K562 (cell line): ENCODE results near the gene IGSF9. TPM values are rescaled to one million over a fixed set of nuclear protein-coding genes. Genes with fewer than 3 reads are reported as not detected.

Experiments
- ATAC-seq: fragments of 200-7000 bp; cut with Tn5 transposase; 3 replicates; pipeline ENCODE4 v1.9.1; 2020; ENCODE audit warnings: moderate library complexity
- BruUV-seq: library from RNA; stranded (reverse); fragments of 400-500 nt; replicated peaks from 2 replicates; lab custom pipeline; 2021; lab: Mats Ljungman, UMichigan
- CTCF ChIA-PET: fragments of 300-600 bp; formaldehyde crosslinking; extraction: SDS; loops from one replicate; lab custom pipeline; 2021; ENCODE audit warnings: low intra/inter-chr PET ratio; lab: Yijun Ruan, JAX
- POLR2A ChIA-PET: fragments of 300-600, 350-650 bp; sonication (Branson Sonifier 250); formaldehyde crosslinking; extraction: SDS; loops from one replicate; lab custom pipeline; 2021; ENCODE audit warnings: antibody characterized with exemption, inconsistent platforms; lab: Yijun Ruan, JAX
- DNase-seq, 4 experiments: peaks; one replicate each; pipeline versions ENCODE4 v3.0.0 to v3.0.0-alpha.2; 2011 to 2018; ENCODE audit warnings: low spot score in 3 of 4, mixed read lengths in 3 of 4; ENCODE audit errors: extremely low read depth in 1 of 4
- FAIRE-seq: peaks from 2 replicates; lab custom pipeline; 2011; peaks lifted over from hg19 to GRCh38; lab: Jason Lieb, UNC
- H2AFZ ChIP-seq: 2 replicates; pipeline ENCODE4 v1.6.0; 2011; ENCODE audit warnings: low read depth, low read length, control low read depth, inconsistent platforms
- H3K27ac ChIP-seq: fragments of 200-600 bp; 3 replicates; pipeline ENCODE4 v1.8.0; 2011; ENCODE audit warnings: low read depth, mild to moderate bottlenecking, control low read depth, inconsistent platforms, low read length, moderate library complexity, mixed read lengths; ENCODE audit errors: extremely low read depth
- H3K27me3 ChIP-seq, 2 experiments: fragments of 300-600 bp in 1 of 2; 2 replicates in 1 of 2; 3 replicates in 1 of 2; pipeline versions ENCODE4 v1.6.0 to v1.8.0; 2011; ENCODE audit warnings: inconsistent platforms in 2 of 2, low read length in 2 of 2, mild to moderate bottlenecking in 1 of 2, mixed read lengths in 1 of 2, moderate library complexity in 1 of 2; ENCODE audit not compliant: control insufficient read depth in 2 of 2, insufficient read depth in 2 of 2
- H3K36me3 ChIP-seq: fragments of 300-600 bp; 3 replicates; pipeline ENCODE4 v1.8.0; 2011; ENCODE audit warnings: mild to moderate bottlenecking, low read length, inconsistent platforms; ENCODE audit not compliant: control insufficient read depth, insufficient read depth
- H3K4me1 ChIP-seq, 2 experiments: fragments of 200-600 bp in 1 of 2; replicated peaks in 1 of 2; 2 replicates in 1 of 2; 3 replicates in 1 of 2; pipeline versions ENCODE4 v1.5.1 to v1.8.0; 2011; ENCODE audit warnings: inconsistent platforms in 2 of 2, low read length in 2 of 2, mild to moderate bottlenecking in 1 of 2, mixed read lengths in 1 of 2, moderate library complexity in 1 of 2; ENCODE audit not compliant: control insufficient read depth in 2 of 2, insufficient read depth in 2 of 2
- H3K4me2 ChIP-seq: 2 replicates; pipeline ENCODE4 v1.6.1; 2011; ENCODE audit warnings: low read length, control low read depth, inconsistent platforms, mixed read lengths; ENCODE audit not compliant: insufficient read depth
- H3K4me3 ChIP-seq: fragments of 200-600 bp; sonication (generic), shearing (Covaris generic); 2 replicates; pipeline ENCODE4 v1.5.1; 2016; ENCODE audit warnings: control low read depth, inconsistent platforms
- H3K79me2 ChIP-seq: fragments of 200-600 bp; 3 replicates; pipeline ENCODE4 v1.8.0; 2011; ENCODE audit warnings: low read length, inconsistent platforms; ENCODE audit not compliant: control insufficient read depth, insufficient read depth
- H3K9ac ChIP-seq, 2 experiments: 2 replicates each; pipeline versions ENCODE4 v1.6.0 to v1.6.1; 2011; ENCODE audit warnings: low read depth in 2 of 2, low read length in 2 of 2, control low read depth in 1 of 2, inconsistent platforms in 1 of 2, mild to moderate bottlenecking in 1 of 2, mixed read lengths in 1 of 2; ENCODE audit not compliant: insufficient read depth in 1 of 2
- H3K9me1 ChIP-seq: one replicate; pipeline ENCODE4 v1.6.0; 2011; ENCODE audit warnings: inconsistent platforms, mild to moderate bottlenecking, low read length, moderate library complexity; ENCODE audit not compliant: control insufficient read depth, insufficient read depth
- H3K9me3 ChIP-seq: replicated peaks from 2 replicates; pipeline ENCODE4 v1.5.1; 2011; ENCODE audit warnings: low read depth, low read length, inconsistent platforms; ENCODE audit not compliant: control insufficient read depth, insufficient read depth
- H4K20me1 ChIP-seq: replicated peaks from 2 replicates; pipeline ENCODE4 v1.6.1; 2011; ENCODE audit warnings: low read length, inconsistent platforms, mixed read lengths; ENCODE audit not compliant: control insufficient read depth, insufficient read depth
- EP400 ChIP-seq: fragments of 450-650 bp; IDR thresholded peaks from 2 replicates; pipeline ENCODE4 v1.6.1; 2017; ENCODE audit warnings: antibody characterized with exemption, mild to moderate bottlenecking, moderate library complexity
- GABPB2 ChIP-seq: fragments of 250-450 bp; sonication (Bioruptor Pico); conservative IDR thresholded peaks from 2 replicates; pipeline ENCODE4 v1.5.1; 2021; ENCODE audit warnings: mild to moderate bottlenecking
- HNRNPH1 ChIP-seq: fragments of 200-400 bp; formaldehyde crosslinking; optimal IDR thresholded peaks from 2 replicates; pipeline ENCODE3; 2017; ENCODE audit warnings: low read depth, mild to moderate bottlenecking, low read length, moderate library complexity
- KLF1 ChIP-seq: fragments of 450-650 bp; IDR thresholded peaks from 2 replicates; pipeline ENCODE4 v1.6.1; 2016; ENCODE audit warnings: missing genetic modification characterization, missing compliant biosample characterization
- MXI1 ChIP-seq: IDR thresholded peaks from 2 replicates; pipeline ENCODE4 v1.6.1; 2011; ENCODE audit warnings: low read depth, mild to moderate bottlenecking, improper control_type of control experiment, low read length
- NCOR1 ChIP-seq: fragments of 450-650 bp; IDR thresholded peaks from 2 replicates; pipeline ENCODE4 v1.6.1; 2016; ENCODE audit warnings: mild to moderate bottlenecking, moderate library complexity
- TAF15 ChIP-seq: fragments of 200-400 bp; formaldehyde crosslinking; IDR thresholded peaks from 2 replicates; pipeline ENCODE4 v1.6.1; 2017; ENCODE audit warnings: mild to moderate bottlenecking, low read depth, low read length, moderate library complexity
- ZNF224 ChIP-seq: sonication (generic); formaldehyde crosslinking; IDR thresholded peaks from 2 replicates; pipeline ENCODE4 v1.8.0; 2022; ENCODE audit warnings: mild to moderate bottlenecking, missing genetic modification reagents
- WGBS: fragments of 100-300 bp; shearing (Covaris generic); methylation state at CpG from one replicate; pipeline ENCODE4 v1.1.6; 2016; ENCODE audit warnings: low coverage, mixed read lengths; ENCODE audit not compliant: insufficient coverage; ENCODE audit errors: missing lambda C conversion rate; 5-methylcytosine and 5-hydroxymethylcytosine counted together
- in situ Hi-C: fragments of 300-500 bp; cut with MboI; formaldehyde crosslinking; loops from 4 replicates; pipeline ENCODE4 v1.15.0; 2018; ENCODE audit warnings: inconsistent platforms, mixed read lengths
- intact Hi-C: fragments of 100-400 bp; cut with micrococcal nuclease; formaldehyde crosslinking; loops from 2 replicates; pipeline ENCODE4 v1.14.2; 2022
- polyA plus RNA-seq, 8 experiments: library from polyadenylated mRNA; depleted of rRNA in 4 of 8; stranded (reverse) in 5 of 8; unstranded in 3 of 8; fragments of >200 nt; fragmentation: Nextera tagmentation in 2 of 8; fragmentation: Illumina TruSeq in 1 of 8; extraction: Ambion mirVana in 2 of 8; extraction: Trizol in 1 of 8; gene quantifications; 2 replicates each; pipeline versions ENCODE4 v1.2.1 to v1.2.3, GENCODE V29; 2011 to 2014; ENCODE audit warnings: inconsistent platforms in 1 of 8, missing spikeins in 1 of 8
- total RNA-seq, 7 experiments: library from RNA; depleted of rRNA in 6 of 7; stranded (reverse); fragments of >200 nt in 6 of 7; fragmentation: Illumina TruSeq in 2 of 7; extraction: Trizol in 2 of 7; gene quantifications; 2 replicates each; pipeline versions ENCODE4 v1.2.1 to v1.2.3, GENCODE V29; 2011 to 2021; ENCODE audit warnings: low replicate concordance in 1 of 7

Gene IGSF9
- total and polyA plus RNA-seq, 9 of the 15 experiments (the other 6 are each of a cell fraction or from before 2014, with no cell fraction given): 0.03 to 0.29 (median 0.07) TPM; not detected in 1

DNA sequence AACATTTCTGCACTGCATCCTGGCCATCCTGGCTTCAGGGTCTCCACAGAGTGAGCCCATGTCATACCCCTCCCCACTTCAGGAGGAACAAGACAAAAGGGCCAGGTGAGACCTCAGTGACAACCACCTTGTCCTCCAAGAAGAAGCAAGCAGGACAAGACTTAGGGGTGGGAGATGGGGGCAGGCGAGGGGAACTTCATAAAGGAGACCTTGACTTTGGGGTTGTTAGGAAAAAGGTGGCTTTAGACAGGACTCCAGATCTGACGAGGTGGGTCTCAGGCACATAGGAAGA, 32.6 kb upstream of the IGSF9 start:
- no peaks in the 10 kb centered on the region for H3K9me1 ChIP-seq
- H3K9ac ChIP-seq: no peak overlapping the region
- TF ChIP-seq KLF1 (tag) (no peak), ZNF224 (CRISPR knock-in tag) (no peak), MXI1 (no peak), GABPB2 (CRISPR knock-in tag) (no peak), NCOR1 (no peak), EP400 (no peak), HNRNPH1 (no peak), TAF15 (no peak)
- H3K27me3 ChIP-seq: peaks cover 23 to 36% of the 10 kb centered on the region in 2 experiments; a peak in 4 of 5 replicates
- no peaks in the 10 kb centered on the region for H3K36me3 ChIP-seq
- ChIA-PET CTCF (no interaction called here), POLR2A (no interaction called here)
- FAIRE-seq: no peak
- in situ Hi-C loops (loop anchor here (25.0 kb wide), 1 partner anchor 791 kb away; no protein-coding TSS in a partner anchor), intact Hi-C loops (no loop called here)
- H2AFZ ChIP-seq: no peak overlapping the region
- no peak overlapping the region for H3K4me2 ChIP-seq
- no peaks in the 10 kb centered on the region; the same call in 1 of the 2 replicates for H4K20me1 ChIP-seq
- H3K27ac ChIP-seq: no peak overlapping the region
- H3K9me3 ChIP-seq: no peaks in the 10 kb centered on the region
- no TSS peak for BruUV-seq
- H3K4me3 ChIP-seq: no peak overlapping the region
- H3K79me2 ChIP-seq: no peaks in the 10 kb centered on the region
- ATAC-seq: no peak
- DNase-seq: no peak
- H3K4me1 ChIP-seq: no peaks in the 10 kb centered on the region
- WGBS: 0% methylated on average over 2 of the region's 2 CpGs
